ENCODE data around the gene IL17D.

DNA sequence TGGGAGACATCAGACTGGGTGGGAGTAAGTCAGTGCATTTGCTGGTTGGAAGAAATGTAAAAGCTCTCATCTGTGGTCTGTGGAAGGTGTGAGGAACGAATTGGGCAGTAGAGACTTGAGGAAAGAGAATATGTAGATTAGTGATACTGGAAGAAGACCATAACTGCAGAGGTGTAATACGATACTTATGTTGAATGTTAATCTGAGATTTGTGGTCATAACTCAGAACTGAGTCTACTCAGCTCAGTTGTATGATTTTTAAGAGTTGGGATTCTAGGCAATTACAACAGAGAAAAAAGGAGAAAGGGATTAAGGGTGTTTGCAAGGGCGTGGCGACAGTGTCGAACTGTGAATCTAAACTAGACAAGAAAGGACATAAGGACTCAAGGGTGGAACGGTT lies 3.2 kb upstream of the IL17D start:
- no peak for TF ChIP-seq CTCF (IDR thresholded peaks at IDR 0.05; ENCODE audit: poor library complexity)
- no peak for TF ChIP-seq EZH2 (IDR thresholded peaks at IDR 0.05; ENCODE audit: borderline replicate concordance)

Data from hepatocyte (in vitro differentiated cells).